Esophagus squamous epithelium (tissue), 4 donors: Measurements from ENCODE around the gene NIF3L1.

ENCODE experiments used
- CTCF ChIP-seq, 6 experiments: fragments of 450-650 bp in 4 of 6; fragments of 200-600 bp in 2 of 6; sonication (generic) in 2 of 6; IDR thresholded peaks; one replicate each; pipeline ENCODE4 v1.5.1; 2016 to 2019; ENCODE audit warnings: antibody characterized with exemption in 6 of 6, mild to moderate bottlenecking in 4 of 6, moderate library complexity in 4 of 6
- POLR2A ChIP-seq, 4 donors: fragments of 450-650 bp; IDR thresholded peaks; one replicate each; pipeline ENCODE4 v1.6.1; 2017; ENCODE audit warnings: antibody characterized with exemption in 4 of 4, mild to moderate bottlenecking in 4 of 4, moderate library complexity in 3 of 4

DNA sequence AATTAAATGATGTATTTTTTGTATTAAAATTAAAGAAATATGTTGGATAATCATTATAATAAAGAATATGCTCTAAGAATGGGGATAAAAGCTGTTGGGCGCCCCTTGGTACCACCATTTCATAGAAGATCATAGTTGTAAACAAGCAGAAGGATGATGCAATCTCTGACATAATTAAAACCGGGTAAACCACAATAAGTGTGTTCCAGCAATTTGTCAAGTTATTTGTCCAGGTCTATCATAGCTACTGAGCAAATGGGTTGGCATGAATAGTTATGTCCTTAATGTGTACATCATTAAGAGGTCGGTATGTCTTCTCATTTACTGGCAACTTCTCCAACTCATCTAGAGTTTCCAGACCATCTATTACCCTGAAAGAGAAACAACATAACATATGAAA, 18.0 kb upstream of the NIF3L1 start:
- no peak for TF ChIP-seq CTCF (IDR thresholded peaks at IDR 0.05)
- no peak for TF ChIP-seq POLR2A (IDR thresholded peaks at IDR 0.05)
